ENCODE data around the gene TOX3.
A peak's percentile ranks its signal among the peaks of the same experiment; 100 is the strongest.

The TOX3 gene

GRCh38 chr16:52553322-52553721 lies 6.4 kb upstream of the TOX3 start:
- Histone ChIP-seq H4K8ac (ENCODE audit: low read depth, low read length) (no peak overlapping the region), H2BK15ac (replicated peaks; ENCODE audit: low read depth) (no peak overlapping the region), H3K27me3 (ENCODE audit: insufficient read depth, low read length, poor library complexity) (peaks cover 3% of the 10 kb centered on the region), H3K4me2 (ENCODE audit: low read length) (no peak overlapping the region), H3K4me3 (ENCODE audit: low read length) (no peak overlapping the region), H3K23ac (ENCODE audit: low read length) (no peak overlapping the region), H2BK5ac (ENCODE audit: low read length) (no peak overlapping the region), H2BK120ac (ENCODE audit: low read depth, low read length) (no peak overlapping the region), H3K79me1 (ENCODE audit: low read length) (no peaks in the 10 kb centered on the region), H3K56ac (ENCODE audit: low read length) (no peak overlapping the region), H3K27ac (ENCODE audit: low read depth, low read length) (no peak overlapping the region), H3K4me1 (ENCODE audit: control insufficient read depth, low read depth, low read length) (peaks cover 2% of the 10 kb centered on the region), H4K5ac (ENCODE audit: low read length) (no peak overlapping the region), H3K36me3 (ENCODE audit: control insufficient read depth, insufficient read depth, low read length) (no peaks in the 10 kb centered on the region), H3K9ac (ENCODE audit: low read length) (no peak overlapping the region), H3K4ac (ENCODE audit: low read depth, low read length) (no peak overlapping the region), H2AK5ac (ENCODE audit: low read length) (no peak overlapping the region), H3K79me2 (ENCODE audit: control insufficient read depth, insufficient read depth, low read length) (no peaks in the 10 kb centered on the region), H3K18ac (ENCODE audit: low read length) (no peak overlapping the region)
- WGBS (ENCODE audit: extremely low coverage, insufficient coverage, low lambda C conversion rate) = no CpG with 5 or more reads among the region's 2 CpGs
- DNase-seq = no peak

DNA sequence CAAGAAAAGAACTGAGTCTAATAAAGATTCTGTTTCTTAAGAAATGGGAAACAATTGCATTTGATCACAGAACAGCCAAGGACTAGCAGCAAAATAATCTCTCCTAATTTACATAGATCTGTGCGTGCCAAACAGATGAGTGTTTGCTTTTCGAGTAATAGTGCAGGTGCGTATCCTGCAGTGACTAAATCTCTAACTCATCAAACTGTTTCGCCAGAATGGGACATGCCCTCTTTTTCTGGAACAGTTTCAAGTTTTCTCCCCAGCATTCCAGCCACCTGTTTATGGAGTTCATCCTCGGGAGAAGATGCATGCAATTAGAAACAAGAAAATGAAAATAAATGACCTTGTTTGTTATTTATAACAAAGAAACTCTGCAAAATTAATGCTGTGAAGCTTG lies 5.7 kb upstream of the TOX3 start:
- H3K4me3 ChIP-seq (ENCODE audit: low read length) = no peak overlapping the region
- no peak overlapping the region for H3K27ac ChIP-seq (ENCODE audit: low read depth, low read length)
- no peak overlapping the region for H4K8ac ChIP-seq (ENCODE audit: low read depth, low read length)
- H3K56ac ChIP-seq (ENCODE audit: low read length) = no peak overlapping the region
- no peaks in the 10 kb centered on the region for H3K79me2 ChIP-seq (ENCODE audit: control insufficient read depth, insufficient read depth, low read length)
- H3K27me3 ChIP-seq (ENCODE audit: insufficient read depth, low read length, poor library complexity) = peaks cover 3% of the 10 kb centered on the region
- H3K4me1 ChIP-seq (ENCODE audit: control insufficient read depth, low read depth, low read length) = peaks cover 2% of the 10 kb centered on the region
- no peak overlapping the region for H3K4ac ChIP-seq (ENCODE audit: low read depth, low read length)
- no peak overlapping the region for H2BK120ac ChIP-seq (ENCODE audit: low read depth, low read length)
- no peak for DNase-seq
- no peak overlapping the region for H2BK5ac ChIP-seq (ENCODE audit: low read length)
- H3K18ac ChIP-seq (ENCODE audit: low read length) = no peak overlapping the region
- no peak overlapping the region for H4K5ac ChIP-seq (ENCODE audit: low read length)
- H3K23ac ChIP-seq (ENCODE audit: low read length) = no peak overlapping the region
- no peak overlapping the region for H3K4me2 ChIP-seq (ENCODE audit: low read length)
- no peak overlapping the region for H2BK15ac ChIP-seq (replicated peaks; ENCODE audit: low read depth)
- H3K79me1 ChIP-seq (ENCODE audit: low read length) = no peaks in the 10 kb centered on the region
- H2AK5ac ChIP-seq (ENCODE audit: low read length) = no peak overlapping the region
- no peak overlapping the region for H3K9ac ChIP-seq (ENCODE audit: low read length)
- no peaks in the 10 kb centered on the region for H3K36me3 ChIP-seq (ENCODE audit: control insufficient read depth, insufficient read depth, low read length)
- WGBS (ENCODE audit: extremely low coverage, insufficient coverage, low lambda C conversion rate) = no CpG with 5 or more reads among the region's 5 CpGs

DNA sequence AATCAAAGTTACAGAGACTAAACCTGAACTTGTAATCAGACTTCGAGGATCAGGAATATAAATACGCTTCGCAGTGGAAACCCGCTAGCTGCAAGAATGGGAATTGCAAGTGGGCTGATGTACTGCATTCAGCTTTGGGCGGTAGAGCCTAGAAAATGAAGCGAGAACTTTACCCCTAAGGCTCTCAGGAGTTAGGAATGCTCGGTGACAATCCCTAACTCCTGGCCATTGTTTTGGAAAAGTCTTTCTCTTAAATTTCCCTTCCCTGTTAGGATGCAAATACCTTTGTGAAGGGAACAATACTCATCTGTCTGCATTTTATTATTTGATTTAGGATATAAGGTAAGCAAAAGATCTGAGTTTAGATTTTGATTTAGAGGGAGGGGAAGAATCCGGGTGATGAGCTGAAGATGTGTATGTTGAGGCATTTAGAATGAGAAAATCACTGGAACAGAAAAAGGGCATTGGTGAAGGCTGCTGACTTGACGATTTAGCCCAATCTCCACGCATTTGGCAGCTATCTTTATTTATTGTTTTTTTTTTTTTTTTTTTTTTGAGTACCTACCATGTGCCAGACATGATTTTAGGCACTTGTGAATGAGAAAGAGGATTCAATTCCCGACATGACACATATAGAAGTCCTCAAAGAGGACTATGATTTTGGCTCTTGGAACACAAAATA lies 2.2 kb upstream of the TOX3 start:
- Histone ChIP-seq H3K79me1 (ENCODE audit: low read length) (no peaks in the 10 kb centered on the region), H3K23ac (ENCODE audit: low read length) (no peak overlapping the region), H3K56ac (ENCODE audit: low read length) (no peak overlapping the region), H3K27ac (ENCODE audit: low read depth, low read length) (no peak overlapping the region), H2BK5ac (ENCODE audit: low read length) (no peak overlapping the region), H3K9ac (ENCODE audit: low read length) (no peak overlapping the region), H3K4me1 (ENCODE audit: control insufficient read depth, low read depth, low read length) (peaks cover 2% of the 10 kb centered on the region), H4K8ac (ENCODE audit: low read depth, low read length) (no peak overlapping the region), H3K18ac (ENCODE audit: low read length) (no peak overlapping the region), H3K4me3 (ENCODE audit: low read length) (no peak overlapping the region), H3K79me2 (ENCODE audit: control insufficient read depth, insufficient read depth, low read length) (no peaks in the 10 kb centered on the region), H2AK5ac (ENCODE audit: low read length) (no peak overlapping the region), H3K27me3 (ENCODE audit: insufficient read depth, low read length, poor library complexity) (peaks cover 5% of the 10 kb centered on the region), H4K5ac (ENCODE audit: low read length) (no peak overlapping the region), H2BK120ac (ENCODE audit: low read depth, low read length) (no peak overlapping the region), H3K36me3 (ENCODE audit: control insufficient read depth, insufficient read depth, low read length) (no peaks in the 10 kb centered on the region), H3K4me2 (ENCODE audit: low read length) (no peak overlapping the region), H2BK15ac (replicated peaks; ENCODE audit: low read depth) (no peak overlapping the region), H3K4ac (ENCODE audit: low read depth, low read length) (no peak overlapping the region)
- DNase-seq = peak; percentile 88
- WGBS (ENCODE audit: extremely low coverage, insufficient coverage, low lambda C conversion rate) = no CpG with 5 or more reads among the region's 11 CpGs

GRCh38 chr16:52548261-52549010 lies 1.5 kb upstream of the TOX3 start:
- no CpG with 5 or more reads among the region's 10 CpGs for WGBS (ENCODE audit: extremely low coverage, insufficient coverage, low lambda C conversion rate)
- Histone ChIP-seq H4K5ac (ENCODE audit: low read length) (no peak overlapping the region), H3K18ac (ENCODE audit: low read length) (no peak overlapping the region), H4K8ac (ENCODE audit: low read depth, low read length) (no peak overlapping the region), H2BK15ac (replicated peaks; ENCODE audit: low read depth) (no peak overlapping the region), H3K4me2 (ENCODE audit: low read length) (no peak overlapping the region), H3K9ac (ENCODE audit: low read length) (no peak overlapping the region), H3K4ac (ENCODE audit: low read depth, low read length) (no peak overlapping the region), H3K79me2 (ENCODE audit: control insufficient read depth, insufficient read depth, low read length) (no peaks in the 10 kb centered on the region), H3K27ac (ENCODE audit: low read depth, low read length) (no peak overlapping the region), H3K56ac (ENCODE audit: low read length) (no peak overlapping the region), H3K4me3 (ENCODE audit: low read length) (no peak overlapping the region), H2BK5ac (ENCODE audit: low read length) (no peak overlapping the region), H3K79me1 (ENCODE audit: low read length) (no peaks in the 10 kb centered on the region), H3K27me3 (ENCODE audit: insufficient read depth, low read length, poor library complexity) (peaks cover 5% of the 10 kb centered on the region), H2AK5ac (ENCODE audit: low read length) (no peak overlapping the region), H3K36me3 (ENCODE audit: control insufficient read depth, insufficient read depth, low read length) (no peaks in the 10 kb centered on the region), H3K4me1 (ENCODE audit: control insufficient read depth, low read depth, low read length) (peaks cover 2% of the 10 kb centered on the region), H3K23ac (ENCODE audit: low read length) (no peak overlapping the region), H2BK120ac (ENCODE audit: low read depth, low read length) (no peak overlapping the region)
- peak; percentile 54 for DNase-seq

DNA sequence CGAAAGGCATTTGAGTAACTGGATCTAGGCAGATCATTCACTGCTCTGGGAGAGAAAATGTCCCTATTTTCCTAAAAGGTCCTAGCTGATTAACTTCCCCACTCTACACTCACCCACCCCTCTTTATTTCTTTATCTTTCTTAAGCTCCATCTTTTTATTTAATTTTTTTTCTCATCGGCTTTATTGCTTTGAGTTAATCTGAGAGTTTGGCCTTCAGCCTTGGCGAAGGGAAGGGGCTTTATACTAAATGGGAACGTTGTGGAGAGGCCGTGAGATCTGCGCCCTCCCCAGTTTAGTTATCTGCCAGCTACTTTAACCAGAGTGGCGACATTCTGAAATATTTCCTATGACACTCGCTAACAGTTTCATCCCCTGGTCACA lies 882 bp upstream of the TOX3 start:
- Histone ChIP-seq H3K9ac (ENCODE audit: low read length) (no peak overlapping the region), H3K18ac (ENCODE audit: low read length) (no peak overlapping the region), H2AK5ac (ENCODE audit: low read length) (no peak overlapping the region), H3K36me3 (ENCODE audit: control insufficient read depth, insufficient read depth, low read length) (no peaks in the 10 kb centered on the region), H3K79me1 (ENCODE audit: low read length) (no peaks in the 10 kb centered on the region), H4K8ac (ENCODE audit: low read depth, low read length) (no peak overlapping the region), H3K56ac (ENCODE audit: low read length) (no peak overlapping the region), H4K5ac (ENCODE audit: low read length) (no peak overlapping the region), H3K79me2 (ENCODE audit: control insufficient read depth, insufficient read depth, low read length) (no peaks in the 10 kb centered on the region), H3K23ac (ENCODE audit: low read length) (no peak overlapping the region), H3K4me2 (ENCODE audit: low read length) (no peak overlapping the region), H3K4ac (ENCODE audit: low read depth, low read length) (no peak overlapping the region), H3K4me3 (ENCODE audit: low read length) (no peak overlapping the region), H3K27ac (ENCODE audit: low read depth, low read length) (no peak overlapping the region), H2BK120ac (ENCODE audit: low read depth, low read length) (no peak overlapping the region), H3K27me3 (ENCODE audit: insufficient read depth, low read length, poor library complexity) (peaks cover 5% of the 10 kb centered on the region), H2BK15ac (replicated peaks; ENCODE audit: low read depth) (no peak overlapping the region), H2BK5ac (ENCODE audit: low read length) (no peak overlapping the region), H3K4me1 (ENCODE audit: control insufficient read depth, low read depth, low read length) (peaks cover 2% of the 10 kb centered on the region)
- no peak for DNase-seq
- WGBS (ENCODE audit: extremely low coverage, insufficient coverage, low lambda C conversion rate) = 100% methylated on average over 1 of the region's 8 CpGs
